WTC11 (cell line): Measurements from ENCODE around the gene PSMA3. TPM values are rescaled to one million over a fixed set of nuclear protein-coding genes. Genes with fewer than 3 reads are reported as not detected.

Experiments used
- ATAC-seq: fragments of 200-7000 bp; cut with Tn5 transposase; 2 replicates; pipeline ENCODE4 v1.10.0; 2021; ENCODE audit warnings: mild to moderate bottlenecking, moderate library complexity
- CTCF ChIA-PET: fragments of 300-600 bp; sonication (Branson Sonifier 250); formaldehyde crosslinking; loops from one replicate; lab custom pipeline; 2021; ENCODE audit warnings: antibody characterized with exemption; lab: Charles Lee
- POLR2A ChIA-PET: fragments of 350-600 bp; sonication (Branson Sonifier 250); formaldehyde crosslinking; loops from one replicate; lab custom pipeline; 2021; ENCODE audit warnings: antibody characterized with exemption; lab: Charles Lee
- DNase-seq: peaks from one replicate; pipeline ENCODE4 v3.0.0; 2021; ENCODE audit warnings: low spot score
- H3K27ac Mint-ChIP-seq: 2 replicates; pipeline ENCODE4 v1.8.0; 2021; ENCODE audit warnings: mixed read lengths
- H3K27me3 Mint-ChIP-seq: 2 replicates; pipeline ENCODE4 v1.8.0; 2021; ENCODE audit warnings: low read depth, mild to moderate bottlenecking, moderate library complexity, mixed read lengths
- H3K36me3 Mint-ChIP-seq: 2 replicates; pipeline ENCODE4 v1.8.0; 2021; ENCODE audit warnings: mixed read lengths
- H3K4me1 Mint-ChIP-seq: 2 replicates; pipeline ENCODE4 v1.8.0; 2022; ENCODE audit warnings: mixed read lengths
- H3K4me3 Mint-ChIP-seq: 2 replicates; pipeline ENCODE4 v1.8.0; 2021; ENCODE audit warnings: mild to moderate bottlenecking, moderate library complexity, mixed read lengths
- H3K9me3 Mint-ChIP-seq: 2 replicates; pipeline ENCODE4 v1.8.0; 2021; ENCODE audit warnings: mixed read lengths
- ARID4B ChIP-seq: sonication (generic); formaldehyde crosslinking; IDR thresholded peaks from 2 replicates; pipeline ENCODE4 v1.8.0; 2023; ENCODE audit warnings: missing genetic modification reagents, mild to moderate bottlenecking, borderline replicate concordance
- ESRRA ChIP-seq: sonication (generic); formaldehyde crosslinking; IDR thresholded peaks from 2 replicates; pipeline ENCODE4 v1.8.1; 2022; ENCODE audit warnings: mild to moderate bottlenecking, missing genetic modification reagents, borderline replicate concordance
- ETV6 ChIP-seq: sonication (generic); formaldehyde crosslinking; IDR thresholded peaks from 2 replicates; pipeline ENCODE4 v1.8.1; 2022; ENCODE audit warnings: mild to moderate bottlenecking, missing genetic modification reagents
- FOXK1 ChIP-seq: sonication (generic); formaldehyde crosslinking; IDR thresholded peaks from 2 replicates; pipeline ENCODE4 v1.8.0; 2022; ENCODE audit warnings: mild to moderate bottlenecking, moderate library complexity, missing genetic modification reagents
- FOXP1 ChIP-seq: sonication (generic); formaldehyde crosslinking; IDR thresholded peaks from 2 replicates; pipeline ENCODE4 v1.8.0; 2022; ENCODE audit warnings: missing genetic modification reagents, mild to moderate bottlenecking, moderate library complexity, borderline replicate concordance
- FOXP4 ChIP-seq: sonication (generic); formaldehyde crosslinking; IDR thresholded peaks from 2 replicates; pipeline ENCODE4 v1.8.0; 2022; ENCODE audit warnings: mild to moderate bottlenecking, missing genetic modification reagents
- GABPB1 ChIP-seq: sonication (generic); formaldehyde crosslinking; IDR thresholded peaks from 2 replicates; pipeline ENCODE4 v1.8.1; 2023; ENCODE audit warnings: mild to moderate bottlenecking, missing genetic modification reagents
- GTF2I ChIP-seq: fragments of 250-450 bp; sonication (Bioruptor Pico); conservative IDR thresholded peaks from 2 replicates; pipeline ENCODE4 v1.4.0; 2021; ENCODE audit warnings: mild to moderate bottlenecking
- HMGXB4 ChIP-seq: sonication (generic); formaldehyde crosslinking; IDR thresholded peaks from 2 replicates; pipeline ENCODE4 v1.8.1; 2023; ENCODE audit warnings: mild to moderate bottlenecking, moderate library complexity, missing genetic modification reagents
- JAZF1 ChIP-seq: fragments of 250-450 bp; sonication (Bioruptor Pico); IDR thresholded peaks from 2 replicates; pipeline ENCODE4 v1.9.0; 2021; ENCODE audit warnings: moderate library complexity, mild to moderate bottlenecking, inconsistent platforms
- NR2C2 ChIP-seq: sonication (generic); formaldehyde crosslinking; IDR thresholded peaks from 2 replicates; pipeline ENCODE4 v1.8.0; 2022; ENCODE audit warnings: mild to moderate bottlenecking, missing genetic modification reagents
- PRRX2 ChIP-seq: fragments of 250-450 bp; sonication (Bioruptor Pico); IDR thresholded peaks from 2 replicates; pipeline ENCODE4 v1.8.0; 2021; ENCODE audit warnings: mild to moderate bottlenecking
- SP1 ChIP-seq: sonication (generic); formaldehyde crosslinking; conservative IDR thresholded peaks from 2 replicates; pipeline ENCODE4 v1.8.1; 2022; ENCODE audit warnings: missing genetic modification reagents
- TP53 ChIP-seq: sonication (generic); formaldehyde crosslinking; IDR thresholded peaks from 2 replicates; pipeline ENCODE4 v1.8.1; 2023; ENCODE audit warnings: mild to moderate bottlenecking, missing genetic modification reagents
- ZNF219 ChIP-seq: sonication (generic); formaldehyde crosslinking; IDR thresholded peaks from 2 replicates; pipeline ENCODE4 v1.8.0; 2023; ENCODE audit warnings: missing genetic modification reagents, mild to moderate bottlenecking, borderline replicate concordance
- ZNF317 ChIP-seq: sonication (generic); formaldehyde crosslinking; IDR thresholded peaks from 2 replicates; pipeline ENCODE4 v1.8.1; 2023; ENCODE audit warnings: low read depth, mild to moderate bottlenecking, moderate library complexity, missing genetic modification reagents, borderline replicate concordance
- total RNA-seq: library from RNA; stranded (reverse); gene quantifications from 3 replicates; pipeline ENCODE4 v1.2.3, GENCODE V29; 2021
- TF ChIP-seq, protein P1 (sequence below): sonication (generic); formaldehyde crosslinking; conservative IDR thresholded peaks from 2 replicates; pipeline ENCODE4 v1.8.1; 2022; ENCODE audit warnings: mild to moderate bottlenecking, missing genetic modification reagents
- TF ChIP-seq, protein P2 (sequence below): sonication (generic); formaldehyde crosslinking; IDR thresholded peaks from 2 replicates; pipeline ENCODE4 v1.8.1; 2023; ENCODE audit warnings: mild to moderate bottlenecking, missing genetic modification reagents, moderate library complexity
- TF ChIP-seq, protein P3 (sequence below): fragments of 250-450 bp; sonication (Bioruptor Pico); IDR thresholded peaks from 2 replicates; pipeline ENCODE4 v1.8.0; 2021; ENCODE audit warnings: mild to moderate bottlenecking
- TF ChIP-seq, protein P4 (sequence below): sonication (generic); formaldehyde crosslinking; IDR thresholded peaks from 2 replicates; pipeline ENCODE4 v1.8.1; 2022; ENCODE audit warnings: mild to moderate bottlenecking, moderate library complexity, missing genetic modification reagents

PSMA3 gene
- total RNA-seq, 1 experiment from 2014 or later: 286 TPM

DNA sequence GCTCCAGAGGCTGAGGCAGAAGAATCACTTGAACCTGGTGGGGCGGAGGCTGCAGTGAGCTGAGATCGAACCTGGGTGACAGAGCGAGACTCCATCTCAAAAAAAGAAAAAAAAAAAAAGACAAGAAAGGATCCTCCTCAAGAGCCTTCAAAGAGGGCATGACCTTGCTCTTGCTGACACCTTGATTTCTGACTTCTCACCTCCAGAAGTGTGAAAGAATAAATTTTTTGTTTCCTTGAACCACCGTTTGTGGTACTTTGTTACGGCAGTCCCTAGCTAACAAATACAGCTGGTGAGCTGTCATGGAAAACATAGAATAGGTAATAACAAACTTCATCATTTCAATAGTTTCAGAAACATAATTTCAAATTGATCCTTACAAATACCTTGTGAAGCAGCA lies 46.6 kb upstream of the PSMA3 start:
- ChIA-PET CTCF (interaction anchor here (0.6 to 1.5 kb wide), 3 partner anchors 14 to 943 kb away, joined by 3 read pairs; no protein-coding TSS in a partner anchor), POLR2A (interaction anchor here (1.7 kb wide), 1 partner anchor 100 kb away, joined by 3 read pairs; the partner anchor contains the start of gene ARID4A)
- H3K27me3 Mint-ChIP-seq: peaks cover 8% of the 10 kb centered on the region
- no peaks in the 10 kb centered on the region for H3K9me3 Mint-ChIP-seq
- no peak for ATAC-seq
- TF ChIP-seq, protein P1, sequence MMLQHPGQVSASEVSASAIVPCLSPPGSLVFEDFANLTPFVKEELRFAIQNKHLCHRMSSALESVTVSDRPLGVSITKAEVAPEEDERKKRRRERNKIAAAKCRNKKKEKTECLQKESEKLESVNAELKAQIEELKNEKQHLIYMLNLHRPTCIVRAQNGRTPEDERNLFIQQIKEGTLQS (CRISPR knock-in tag): no peak
- TF ChIP-seq JAZF1 (CRISPR knock-in tag) (no peak), TP53 (CRISPR knock-in tag) (no peak), ESRRA (CRISPR knock-in tag) (no peak), ZNF317 (CRISPR knock-in tag) (no peak), GABPB1 (CRISPR knock-in tag) (no peak), PRRX2 (CRISPR knock-in tag) (no peak)
- TF ChIP-seq, protein P2, sequence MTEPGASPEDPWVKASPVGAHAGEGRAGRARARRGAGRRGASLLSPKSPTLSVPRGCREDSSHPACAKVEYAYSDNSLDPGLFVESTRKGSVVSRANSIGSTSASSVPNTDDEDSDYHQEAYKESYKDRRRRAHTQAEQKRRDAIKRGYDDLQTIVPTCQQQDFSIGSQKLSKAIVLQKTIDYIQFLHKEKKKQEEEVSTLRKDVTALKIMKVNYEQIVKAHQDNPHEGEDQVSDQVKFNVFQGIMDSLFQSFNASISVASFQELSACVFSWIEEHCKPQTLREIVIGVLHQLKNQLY (CRISPR knock-in tag): no peak
- TF ChIP-seq, protein P3, sequence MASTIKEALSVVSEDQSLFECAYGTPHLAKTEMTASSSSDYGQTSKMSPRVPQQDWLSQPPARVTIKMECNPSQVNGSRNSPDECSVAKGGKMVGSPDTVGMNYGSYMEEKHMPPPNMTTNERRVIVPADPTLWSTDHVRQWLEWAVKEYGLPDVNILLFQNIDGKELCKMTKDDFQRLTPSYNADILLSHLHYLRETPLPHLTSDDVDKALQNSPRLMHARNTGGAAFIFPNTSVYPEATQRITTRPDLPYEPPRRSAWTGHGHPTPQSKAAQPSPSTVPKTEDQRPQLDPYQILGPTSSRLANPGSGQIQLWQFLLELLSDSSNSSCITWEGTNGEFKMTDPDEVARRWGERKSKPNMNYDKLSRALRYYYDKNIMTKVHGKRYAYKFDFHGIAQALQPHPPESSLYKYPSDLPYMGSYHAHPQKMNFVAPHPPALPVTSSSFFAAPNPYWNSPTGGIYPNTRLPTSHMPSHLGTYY (CRISPR knock-in tag): no peak
- H3K27ac Mint-ChIP-seq: no peak overlapping the region
- H3K4me1 Mint-ChIP-seq: peaks cover 12% of the 10 kb centered on the region
- H3K36me3 Mint-ChIP-seq: no peaks in the 10 kb centered on the region
- no peak for DNase-seq
- no peak overlapping the region for H3K4me3 Mint-ChIP-seq

DNA sequence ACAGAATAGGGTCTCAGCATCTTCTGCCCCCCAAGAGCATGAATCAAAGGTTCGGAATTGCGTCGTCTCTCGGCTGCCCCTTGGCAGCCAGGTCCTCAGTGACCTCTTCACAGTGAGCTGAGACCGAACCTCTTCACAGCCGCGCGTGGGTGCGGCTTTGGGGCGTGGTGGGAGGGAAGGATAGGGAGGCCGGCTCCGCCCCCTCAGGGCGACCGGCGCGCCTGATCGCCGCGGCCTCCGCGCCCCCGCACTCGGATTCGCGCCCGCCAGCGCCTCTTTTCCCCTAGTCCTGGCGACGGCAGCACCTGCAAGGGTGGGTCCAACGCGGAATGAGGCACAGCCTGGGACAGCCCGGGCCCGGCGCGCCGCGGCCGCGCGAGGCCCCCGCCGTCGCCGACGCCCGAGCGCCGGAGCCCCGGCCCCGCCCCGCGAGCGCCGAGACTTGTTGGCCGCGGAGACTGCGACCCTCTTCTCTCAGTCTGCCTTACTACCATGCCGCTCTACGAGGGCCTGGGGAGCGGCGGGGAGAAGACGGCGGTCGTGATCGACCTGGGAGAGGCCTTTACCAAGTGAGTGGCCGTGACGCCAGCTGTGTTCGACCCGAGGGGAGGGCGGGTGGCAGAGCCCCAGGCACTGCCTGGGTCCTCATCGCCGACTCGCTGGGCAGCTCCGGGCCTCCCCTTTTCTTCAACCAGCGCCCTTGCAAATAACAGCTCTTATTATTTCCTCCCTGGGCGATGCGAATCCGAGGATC lies 44.7 kb upstream of the PSMA3 start, which contains the start of gene ACTR10:
ACTR10 (plus strand) TSS at position 424 of the 754 bp plus-strand sequence; CDS start at position 493, 69 bp downstream.
- peak within 1 kb of the TSS; percentile 96 for H3K4me3 Mint-ChIP-seq
- H3K27ac Mint-ChIP-seq: peak within 1 kb of the TSS; percentile 92
- H3K9me3 Mint-ChIP-seq: no peaks in the 10 kb centered on the region
- H3K36me3 Mint-ChIP-seq: no peaks in the 10 kb centered on the region
- peaks cover 5% of the 10 kb centered on the region for H3K27me3 Mint-ChIP-seq
- ChIA-PET CTCF (no interaction called here), POLR2A (interaction anchor here (0.6 to 1.7 kb wide), 3 partner anchors 25 to 151 kb away, joined by 3 read pairs; partner anchors contain the start of gene ARID4A)
- DNase-seq (peak; percentile 81), ATAC-seq (peak; percentile 96)
- peaks cover 12% of the 10 kb centered on the region for H3K4me1 Mint-ChIP-seq
- TF ChIP-seq ARID4B (CRISPR knock-in tag) (peak; percentile 59; the same call in 1 of the 2 replicates), NR2C2 (CRISPR knock-in tag) (no peak), FOXP4 (CRISPR knock-in tag) (0 out of 2 replicates have a peak, but pooled peaks have one; percentile 13), FOXK1 (CRISPR knock-in tag) (0 out of 2 replicates have a peak, but pooled peaks have one; percentile 36), GTF2I (CRISPR knock-in tag) (no peak), FOXP1 (peak; percentile 37; the same call in 1 of the 2 replicates), ZNF219 (CRISPR knock-in tag) (no peak), HMGXB4 (CRISPR knock-in tag) (0 out of 2 replicates have a peak, but pooled peaks have one; percentile 39), SP1 (CRISPR knock-in tag) (peak; percentile 87), GABPB1 (CRISPR knock-in tag) (0 out of 2 replicates have a peak, but pooled peaks have one; percentile 7), ETV6 (0 out of 2 replicates have a peak, but pooled peaks have one; percentile 43)
- TF ChIP-seq, protein P4, sequence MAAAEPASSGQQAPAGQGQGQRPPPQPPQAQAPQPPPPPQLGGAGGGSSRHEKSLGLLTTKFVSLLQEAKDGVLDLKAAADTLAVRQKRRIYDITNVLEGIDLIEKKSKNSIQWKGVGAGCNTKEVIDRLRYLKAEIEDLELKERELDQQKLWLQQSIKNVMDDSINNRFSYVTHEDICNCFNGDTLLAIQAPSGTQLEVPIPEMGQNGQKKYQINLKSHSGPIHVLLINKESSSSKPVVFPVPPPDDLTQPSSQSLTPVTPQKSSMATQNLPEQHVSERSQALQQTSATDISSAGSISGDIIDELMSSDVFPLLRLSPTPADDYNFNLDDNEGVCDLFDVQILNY (CRISPR knock-in tag): 0 out of 2 replicates have a peak, but pooled peaks have one; percentile 25
